ENCODE results near the gene IQSEC1.

IQSEC1 gene

GRCh38 chr3:12974819-12975218 lies 98.4 kb downstream of the IQSEC1 start:
- TF ChIP-seq CREB1 (IDR thresholded peaks at IDR 0.05; ENCODE audit: low read depth), result no peak
- no peak for TF ChIP-seq RAD21 (IDR thresholded peaks at IDR 0.05; ENCODE audit: low read depth)
- TF ChIP-seq CEBPB (IDR thresholded peaks at IDR 0.05), result no peak
- no peak for TF ChIP-seq TEAD4 (IDR thresholded peaks at IDR 0.05)
- TF ChIP-seq EGR1 (IDR thresholded peaks at IDR 0.05), result no peak
- no peak for TF ChIP-seq USF1 (IDR thresholded peaks at IDR 0.05)
- TF ChIP-seq EP300 (IDR thresholded peaks at IDR 0.05; ENCODE audit: borderline replicate concordance), result no peak

DNA sequence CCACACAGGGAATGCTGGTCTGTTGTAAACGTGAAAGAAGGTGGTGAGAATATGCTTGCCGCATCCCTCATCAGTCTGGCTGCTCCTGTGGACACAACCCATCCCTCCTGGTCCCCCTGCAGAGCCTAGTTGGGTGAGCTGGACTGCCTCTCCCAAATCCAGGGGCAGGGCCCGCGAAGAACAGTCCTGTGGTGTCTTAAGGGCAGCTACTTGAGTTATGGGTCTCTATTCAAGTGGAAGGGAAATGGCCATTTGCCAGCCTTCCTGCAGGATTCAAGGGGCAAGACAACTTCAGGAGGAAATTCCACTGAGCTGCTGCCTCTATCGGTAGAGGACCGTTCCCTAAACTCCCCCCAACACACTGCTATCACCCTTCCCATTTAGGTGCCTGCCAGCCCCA lies 98.9 kb downstream of the IQSEC1 start:
- TF ChIP-seq TCF12 (IDR thresholded peaks at IDR 0.05; ENCODE audit: low read depth) (no peak), CEBPB (IDR thresholded peaks at IDR 0.05) (no peak), TEAD4 (IDR thresholded peaks at IDR 0.05) (no peak), NFIC (IDR thresholded peaks at IDR 0.05) (no peak), TAF1 (IDR thresholded peaks at IDR 0.05; ENCODE audit: low read depth) (no peak), RAD21 (IDR thresholded peaks at IDR 0.05; ENCODE audit: low read depth) (no peak), FOXM1 (IDR thresholded peaks at IDR 0.05; ENCODE audit: borderline replicate concordance, low read depth) (no peak), CREB1 (IDR thresholded peaks at IDR 0.05; ENCODE audit: low read depth) (no peak), ZBTB7A (IDR thresholded peaks at IDR 0.05; ENCODE audit: low read depth) (no peak), EGR1 (IDR thresholded peaks at IDR 0.05) (no peak), USF1 (IDR thresholded peaks at IDR 0.05) (no peak), YY1 (IDR thresholded peaks at IDR 0.05; ENCODE audit: low read depth) (no peak)
- TF ChIP-seq, protein P1, sequence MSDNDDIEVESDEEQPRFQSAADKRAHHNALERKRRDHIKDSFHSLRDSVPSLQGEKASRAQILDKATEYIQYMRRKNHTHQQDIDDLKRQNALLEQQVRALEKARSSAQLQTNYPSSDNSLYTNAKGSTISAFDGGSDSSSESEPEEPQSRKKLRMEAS (IDR thresholded peaks at IDR 0.05), result no peak
- TF ChIP-seq, protein P2, sequence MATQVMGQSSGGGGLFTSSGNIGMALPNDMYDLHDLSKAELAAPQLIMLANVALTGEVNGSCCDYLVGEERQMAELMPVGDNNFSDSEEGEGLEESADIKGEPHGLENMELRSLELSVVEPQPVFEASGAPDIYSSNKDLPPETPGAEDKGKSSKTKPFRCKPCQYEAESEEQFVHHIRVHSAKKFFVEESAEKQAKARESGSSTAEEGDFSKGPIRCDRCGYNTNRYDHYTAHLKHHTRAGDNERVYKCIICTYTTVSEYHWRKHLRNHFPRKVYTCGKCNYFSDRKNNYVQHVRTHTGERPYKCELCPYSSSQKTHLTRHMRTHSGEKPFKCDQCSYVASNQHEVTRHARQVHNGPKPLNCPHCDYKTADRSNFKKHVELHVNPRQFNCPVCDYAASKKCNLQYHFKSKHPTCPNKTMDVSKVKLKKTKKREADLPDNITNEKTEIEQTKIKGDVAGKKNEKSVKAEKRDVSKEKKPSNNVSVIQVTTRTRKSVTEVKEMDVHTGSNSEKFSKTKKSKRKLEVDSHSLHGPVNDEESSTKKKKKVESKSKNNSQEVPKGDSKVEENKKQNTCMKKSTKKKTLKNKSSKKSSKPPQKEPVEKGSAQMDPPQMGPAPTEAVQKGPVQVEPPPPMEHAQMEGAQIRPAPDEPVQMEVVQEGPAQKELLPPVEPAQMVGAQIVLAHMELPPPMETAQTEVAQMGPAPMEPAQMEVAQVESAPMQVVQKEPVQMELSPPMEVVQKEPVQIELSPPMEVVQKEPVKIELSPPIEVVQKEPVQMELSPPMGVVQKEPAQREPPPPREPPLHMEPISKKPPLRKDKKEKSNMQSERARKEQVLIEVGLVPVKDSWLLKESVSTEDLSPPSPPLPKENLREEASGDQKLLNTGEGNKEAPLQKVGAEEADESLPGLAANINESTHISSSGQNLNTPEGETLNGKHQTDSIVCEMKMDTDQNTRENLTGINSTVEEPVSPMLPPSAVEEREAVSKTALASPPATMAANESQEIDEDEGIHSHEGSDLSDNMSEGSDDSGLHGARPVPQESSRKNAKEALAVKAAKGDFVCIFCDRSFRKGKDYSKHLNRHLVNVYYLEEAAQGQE (IDR thresholded peaks at IDR 0.05; ENCODE audit: low read depth), result no peak

DNA sequence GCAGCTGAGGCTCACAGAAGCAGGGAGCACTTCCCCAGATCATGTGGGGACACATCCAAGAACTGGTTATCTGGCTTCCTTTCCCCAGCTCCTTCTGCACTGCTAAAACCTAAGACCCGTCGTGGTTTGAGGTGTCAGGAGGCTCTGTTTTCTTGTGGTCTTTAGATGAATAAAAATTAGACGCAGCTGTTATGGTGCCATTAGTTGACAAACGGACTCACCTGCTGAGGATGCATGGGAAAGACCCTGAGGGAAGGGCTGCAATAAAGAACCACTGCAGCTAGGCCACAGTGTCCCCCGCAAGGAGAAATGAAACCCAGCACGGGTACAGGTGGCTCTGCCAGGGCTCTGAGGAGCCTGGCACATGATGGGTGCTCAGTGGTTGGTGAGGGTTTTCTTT lies 99.4 kb downstream of the IQSEC1 start:
- TF ChIP-seq TAF1 (IDR thresholded peaks at IDR 0.05; ENCODE audit: low read depth), result no peak
- TF ChIP-seq NFIC (IDR thresholded peaks at IDR 0.05), result no peak
- no peak for TF ChIP-seq RAD21 (IDR thresholded peaks at IDR 0.05; ENCODE audit: low read depth)

DNA sequence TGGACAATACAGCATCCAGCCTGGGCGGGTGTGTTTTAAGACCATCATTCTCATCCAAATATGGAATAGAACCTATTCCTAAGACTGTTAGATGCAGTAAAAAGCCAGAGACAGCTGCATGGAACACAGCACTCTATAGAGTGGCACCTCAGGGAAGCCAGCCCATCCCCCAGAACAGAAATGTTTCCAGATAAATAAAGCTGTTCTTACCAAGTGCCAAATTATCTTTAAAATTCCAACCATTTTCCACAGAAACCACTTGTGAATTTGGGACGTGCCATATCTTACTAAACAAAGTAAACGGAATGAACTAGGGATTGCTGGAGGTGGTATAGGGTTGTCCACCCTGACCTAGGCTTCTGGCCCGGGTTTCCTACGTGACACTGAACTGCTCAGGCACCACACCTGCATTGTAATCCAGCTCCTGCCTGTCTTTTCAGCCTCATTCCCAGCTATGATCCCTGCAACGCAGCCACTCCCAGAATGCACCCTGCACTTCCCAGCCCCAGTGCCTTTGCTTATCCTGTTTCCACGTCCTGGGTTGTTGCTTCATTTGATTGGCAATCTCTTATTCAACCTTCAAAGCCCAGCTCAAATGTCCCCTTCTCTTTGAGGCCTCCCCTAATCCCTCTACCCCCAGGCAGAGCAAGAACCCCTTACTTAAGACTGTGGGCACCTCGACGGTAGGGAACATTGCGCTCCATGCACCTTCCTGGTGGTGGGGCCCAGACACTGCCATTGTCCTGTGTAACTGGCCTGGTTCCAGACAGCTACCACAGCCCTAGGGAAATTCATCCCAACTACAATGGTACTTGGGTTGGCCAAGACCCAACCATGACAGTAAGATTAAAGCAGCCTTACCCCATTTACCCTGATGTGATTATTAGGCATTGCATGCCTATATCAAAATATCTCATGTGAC lies 100.2 kb downstream of the IQSEC1 start:
- TF ChIP-seq EP300 (IDR thresholded peaks at IDR 0.05; ENCODE audit: borderline replicate concordance), result no peak
- TF ChIP-seq ZBTB7A (IDR thresholded peaks at IDR 0.05; ENCODE audit: low read depth), result no peak
- TF ChIP-seq TEAD4 (IDR thresholded peaks at IDR 0.05), result no peak
- TF ChIP-seq NFIC (IDR thresholded peaks at IDR 0.05), result no peak
- TF ChIP-seq CREB1 (IDR thresholded peaks at IDR 0.05; ENCODE audit: low read depth), result no peak
- no peak for TF ChIP-seq CEBPB (IDR thresholded peaks at IDR 0.05)

GRCh38 chr3:12972043-12972442 lies 101.2 kb downstream of the IQSEC1 start:
- TF ChIP-seq YY1 (IDR thresholded peaks at IDR 0.05; ENCODE audit: low read depth) (no peak), USF1 (IDR thresholded peaks at IDR 0.05) (no peak), ZBTB7A (IDR thresholded peaks at IDR 0.05; ENCODE audit: low read depth) (no peak), NFIC (IDR thresholded peaks at IDR 0.05) (no peak), CEBPB (IDR thresholded peaks at IDR 0.05) (no peak), CREB1 (IDR thresholded peaks at IDR 0.05; ENCODE audit: low read depth) (no peak), EGR1 (IDR thresholded peaks at IDR 0.05) (no peak), TEAD4 (IDR thresholded peaks at IDR 0.05) (no peak), TCF12 (IDR thresholded peaks at IDR 0.05; ENCODE audit: low read depth) (no peak), FOXM1 (IDR thresholded peaks at IDR 0.05; ENCODE audit: borderline replicate concordance, low read depth) (no peak), TAF1 (IDR thresholded peaks at IDR 0.05; ENCODE audit: low read depth) (no peak), EP300 (IDR thresholded peaks at IDR 0.05; ENCODE audit: borderline replicate concordance) (no peak)
- TF ChIP-seq, protein P1 (IDR thresholded peaks at IDR 0.05), result no peak
- TF ChIP-seq, protein P2 (IDR thresholded peaks at IDR 0.05; ENCODE audit: low read depth), result no peak

All from Ishikawa (cell line).